ENCODE results near the gene SLC8A3.

DNA sequence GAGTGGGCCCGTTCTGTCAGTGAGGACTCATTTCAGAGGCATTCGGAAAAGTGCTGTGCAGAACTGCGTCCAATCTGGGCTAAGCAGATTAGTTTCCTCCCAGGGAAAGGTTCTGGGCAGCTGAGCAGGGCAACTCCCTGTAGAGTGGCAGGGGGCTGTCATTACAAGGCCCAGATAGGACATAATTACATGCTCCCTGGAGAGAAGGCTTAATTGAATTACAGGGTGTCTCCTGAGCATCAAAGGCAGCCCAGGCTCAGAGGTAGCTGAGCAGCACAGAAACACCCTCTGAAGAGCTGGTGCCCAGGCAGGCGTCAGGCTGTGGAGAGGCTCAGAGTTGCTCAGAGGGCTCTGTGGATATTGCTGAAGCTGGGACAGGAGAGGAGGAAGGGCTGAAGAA lies 36.0 kb downstream of the SLC8A3 start:
- TF ChIP-seq CTCF (IDR thresholded peaks at IDR 0.05) (no peak), POLR2A (IDR thresholded peaks at IDR 0.05) (no peak)
